DMS53 treated with DMSO at 0.1 percent for 48 hours (cell line): ENCODE results near the gene RNASEH2C.
"Not testable (repeated sequence)": the region's sequence is repeated elsewhere in the genome, so short reads cannot be mapped to it uniquely, and the experiment has no call there.

Source experiments
- DNase-seq: peaks from one replicate; lab custom pipeline; 2025; ENCODE audit not compliant: unreplicated experiment; lab: John Stamatoyannopoulos, UW

Gene RNASEH2C

GRCh38 chr11:65717906-65718305 is 2.7 kb downstream of the RNASEH2C start:
- DNase-seq = no peak

GRCh38 chr11:65716774-65717405 is 3.7 kb downstream of the RNASEH2C start:
- DNase-seq = no peak

GRCh38 chr11:65716302-65716701 is 4.3 kb downstream of the RNASEH2C start:
- no peak for DNase-seq

- no peak for DNase-seq
These were observed 6.2 kb downstream of the RNASEH2C start for GRCh38 chr11:65714433-65714832.

GRCh38 chr11:65713212-65713969 is 7.2 kb downstream of the RNASEH2C start:
- no peak for DNase-seq

GRCh38 chr11:65712633-65713076 is 7.9 kb downstream of the RNASEH2C start:
- DNase-seq = no peak

GRCh38 chr11:65711785-65712632 is 8.6 kb downstream of the RNASEH2C start, which contains the start of gene KAT5:
KAT5 (plus strand) TSS chr11:65712252; CDS start chr11:65712268, 16 bp downstream.
- peak; percentile 97 for DNase-seq

- no peak for DNase-seq
These were observed 10.2 kb downstream of the RNASEH2C start for GRCh38 chr11:65710421-65710820.

GRCh38 chr11:65709661-65710060 is 10.9 kb downstream of the RNASEH2C start:
- no peak for DNase-seq

GRCh38 chr11:65708451-65708850 is 12.1 kb downstream of the RNASEH2C start:
- DNase-seq = no peak

GRCh38 chr11:65707002-65707401 is 13.6 kb downstream of the RNASEH2C start:
- not testable (repeated sequence) for DNase-seq

- DNase-seq = peak; percentile 19
These were observed 14.3 kb downstream of the RNASEH2C start for GRCh38 chr11:65706303-65706763.

GRCh38 chr11:65703846-65704245 is 16.8 kb downstream of the RNASEH2C start:
- no peak for DNase-seq

- no peak for DNase-seq
These were observed 18.9 kb downstream of the RNASEH2C start for GRCh38 chr11:65701686-65702085.

- no peak for DNase-seq
These were observed 20.2 kb downstream of the RNASEH2C start for GRCh38 chr11:65700399-65700798.

- no peak for DNase-seq
These were observed 21.3 kb downstream of the RNASEH2C start for GRCh38 chr11:65699306-65699705.

- DNase-seq = no peak
These were observed 22.4 kb downstream of the RNASEH2C start for GRCh38 chr11:65698205-65698604.

GRCh38 chr11:65696802-65697552 is 23.6 kb downstream of the RNASEH2C start:
- no peak for DNase-seq

GRCh38 chr11:65695459-65696241 is 24.9 kb downstream of the RNASEH2C start:
- DNase-seq = peak; percentile 87

- DNase-seq = no peak
These were observed 28.2 kb downstream of the RNASEH2C start for GRCh38 chr11:65692367-65692766.
